Activated CD8-positive, alpha-beta memory T cell treated with anti-CD3 and anti-CD28 coated beads, Interleukin-2, amount 50 U/mL, for 24 hours (primary cell): Measurements from ENCODE around the gene RSPH3.
"Not testable (repeated sequence)": the region's sequence is repeated elsewhere in the genome, so short reads cannot be mapped to it uniquely, and the experiment has no call there.

Experiments
- DNase-seq: peaks from one replicate; pipeline ENCODE4 v3.0.0-alpha.2; 2020; ENCODE audit errors: extremely low read depth

Gene RSPH3

DNA sequence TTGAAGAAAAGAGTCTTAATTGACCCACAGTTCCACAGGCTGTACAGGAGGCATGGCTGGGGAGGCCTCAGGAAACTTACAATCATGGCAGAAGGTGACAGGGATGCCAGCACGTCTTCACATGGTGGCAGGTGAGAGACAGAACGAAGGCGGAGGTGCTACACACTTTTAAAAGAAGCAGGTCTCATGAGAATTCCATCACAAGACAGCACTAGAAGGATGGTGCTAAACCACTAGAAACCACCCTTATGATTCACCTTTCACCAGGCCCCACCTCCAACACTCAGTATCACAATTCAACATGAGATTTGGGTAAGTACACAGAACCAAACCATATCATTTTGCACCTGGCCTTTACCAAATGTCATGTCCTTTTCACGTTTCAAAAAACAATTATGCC is 23.9 kb upstream of the RSPH3 start:
- DNase-seq = no peak

DNA sequence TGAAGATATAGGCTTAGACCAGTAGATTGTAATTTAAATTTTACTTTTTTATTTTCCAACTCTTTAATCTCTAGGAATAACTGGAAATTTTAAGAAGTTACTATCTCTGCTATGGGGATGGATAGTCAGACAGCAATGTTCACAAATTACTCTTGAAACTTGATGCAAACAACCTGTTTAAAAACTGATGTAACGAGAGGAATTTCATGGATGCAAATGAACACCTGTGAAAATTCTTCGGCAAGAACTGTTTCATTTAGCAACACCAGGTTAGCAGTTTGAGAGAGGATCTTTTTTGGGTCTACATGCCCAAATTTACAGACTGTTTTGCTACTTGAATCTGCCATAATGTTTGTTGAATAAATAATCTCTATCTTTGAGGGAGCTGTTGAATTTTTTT is 20.0 kb upstream of the RSPH3 start:
- DNase-seq = no peak

DNA sequence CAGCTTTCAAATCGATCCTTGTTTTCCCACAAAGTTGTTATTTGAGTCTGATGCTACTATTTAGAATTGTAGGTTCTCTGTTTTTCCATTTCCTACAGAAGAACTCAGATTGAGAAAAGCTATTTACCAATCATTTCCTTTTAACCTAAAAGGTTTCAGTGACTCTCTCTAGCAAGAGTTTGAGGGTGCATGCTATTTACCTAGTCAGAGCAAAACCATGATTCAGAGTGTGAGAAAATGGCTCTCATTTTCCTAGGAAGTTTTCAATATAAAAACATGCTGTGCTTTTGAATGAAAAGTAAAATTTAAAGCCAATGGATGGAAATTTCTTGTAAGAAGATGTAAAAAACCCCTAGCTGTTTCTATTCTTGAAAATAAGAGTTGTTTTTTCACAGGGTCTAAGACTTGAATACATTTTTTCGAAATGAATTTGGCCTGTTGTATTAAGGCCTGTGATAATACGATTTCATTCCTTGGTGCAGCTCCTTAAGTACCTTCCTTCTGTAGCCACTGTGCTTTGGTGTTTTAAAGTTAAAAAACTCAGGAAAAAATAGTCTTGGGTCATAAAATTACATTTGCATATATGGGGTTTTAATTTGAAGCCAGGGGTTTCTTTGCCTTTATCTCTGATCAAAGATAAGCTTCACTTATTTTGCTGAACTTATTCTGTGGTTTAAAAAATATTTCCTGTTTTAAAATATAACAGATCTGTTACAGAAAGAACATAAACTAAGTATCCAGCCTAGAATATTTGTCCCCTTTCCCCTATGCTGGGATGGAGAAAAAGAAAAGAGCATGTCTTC is 18.0 kb upstream of the RSPH3 start:
- DNase-seq = no peak

DNA sequence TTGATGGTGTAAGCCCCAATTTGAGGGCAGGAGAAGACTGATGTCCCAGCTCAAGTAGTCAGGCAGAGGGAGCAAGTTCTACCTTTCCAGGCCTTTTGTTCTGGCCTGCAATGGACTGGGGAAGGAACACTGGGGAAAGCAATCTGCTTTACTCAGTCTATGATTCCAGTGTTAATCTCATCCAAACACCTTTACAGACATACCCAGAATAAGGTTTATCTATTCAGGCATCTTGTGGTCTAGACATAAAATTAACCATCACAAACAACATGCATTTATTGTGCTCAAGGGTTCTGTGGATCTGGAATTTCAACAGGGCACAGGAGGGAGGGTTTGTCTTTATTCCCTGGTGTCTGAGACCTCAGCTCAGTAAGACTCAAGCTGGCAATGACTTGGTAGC is 14.4 kb upstream of the RSPH3 start:
- no peak for DNase-seq

DNA sequence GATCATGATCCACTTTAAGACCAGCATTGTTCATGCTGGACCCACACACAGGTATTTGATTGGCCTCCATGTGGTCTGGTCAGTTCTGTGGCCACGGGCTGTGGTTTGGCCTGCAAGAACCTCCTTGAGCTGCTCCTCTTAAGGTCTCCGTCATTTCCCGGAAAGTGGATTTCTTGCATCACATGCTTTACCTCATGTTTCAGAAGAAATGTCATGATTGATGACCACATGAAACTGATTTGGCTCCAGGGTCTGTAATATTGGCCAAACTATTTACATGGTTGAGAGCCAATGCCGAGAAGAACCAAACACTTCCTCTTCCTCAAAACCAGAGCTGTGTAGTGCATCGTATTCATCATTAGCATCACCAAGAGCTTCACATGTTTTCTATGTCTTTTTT is 13.2 kb upstream of the RSPH3 start:
- no peak for DNase-seq

DNA sequence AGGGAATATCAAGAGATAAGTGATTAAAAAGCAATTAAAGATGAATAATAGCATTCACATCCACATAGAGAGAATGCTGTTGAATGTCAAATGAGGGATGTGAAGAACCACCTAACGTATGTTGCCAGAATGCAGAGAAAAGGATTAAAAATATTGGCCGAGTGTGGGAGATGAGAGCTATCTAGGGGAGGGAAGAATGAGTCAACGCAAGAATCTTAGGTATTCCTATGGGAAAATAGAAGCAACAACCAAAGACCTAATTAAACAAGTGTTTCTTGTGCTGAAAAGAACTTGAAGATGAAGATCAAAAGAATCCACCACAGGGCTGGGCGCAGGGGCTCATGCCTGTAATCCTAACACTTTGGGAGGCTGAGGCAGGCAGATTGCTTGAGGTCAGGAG is 12.2 kb upstream of the RSPH3 start:
- no peak for DNase-seq

DNA sequence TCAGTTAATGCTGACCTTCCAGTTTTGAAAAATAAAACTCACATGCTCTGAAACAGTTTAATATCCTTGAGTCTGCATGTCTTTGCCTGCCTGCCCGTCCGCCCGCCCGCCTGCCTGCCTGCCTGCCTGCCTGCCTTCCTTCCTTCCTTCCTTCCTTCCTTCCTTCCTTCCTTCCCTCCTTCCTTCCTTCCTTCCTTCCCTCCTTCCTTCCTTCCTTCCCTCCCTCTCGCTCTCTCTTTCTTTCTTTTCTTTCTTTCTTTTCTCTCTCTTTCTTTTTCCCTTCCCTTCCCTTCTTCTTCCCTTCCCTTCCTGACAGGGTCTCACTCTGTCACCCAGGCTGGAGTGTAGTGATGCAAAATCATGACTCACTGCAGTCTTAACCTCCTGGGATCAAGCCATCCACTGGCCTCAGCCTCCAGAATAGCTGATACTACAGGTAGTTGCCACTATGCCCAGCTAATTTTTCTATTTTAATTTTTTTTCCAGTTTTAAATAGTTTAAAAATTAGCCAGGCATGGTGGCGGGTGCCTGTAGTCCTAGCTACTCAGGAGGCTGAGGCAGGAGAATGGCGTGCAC is 10.1 kb upstream of the RSPH3 start:
- DNase-seq = not testable (repeated sequence)

DNA sequence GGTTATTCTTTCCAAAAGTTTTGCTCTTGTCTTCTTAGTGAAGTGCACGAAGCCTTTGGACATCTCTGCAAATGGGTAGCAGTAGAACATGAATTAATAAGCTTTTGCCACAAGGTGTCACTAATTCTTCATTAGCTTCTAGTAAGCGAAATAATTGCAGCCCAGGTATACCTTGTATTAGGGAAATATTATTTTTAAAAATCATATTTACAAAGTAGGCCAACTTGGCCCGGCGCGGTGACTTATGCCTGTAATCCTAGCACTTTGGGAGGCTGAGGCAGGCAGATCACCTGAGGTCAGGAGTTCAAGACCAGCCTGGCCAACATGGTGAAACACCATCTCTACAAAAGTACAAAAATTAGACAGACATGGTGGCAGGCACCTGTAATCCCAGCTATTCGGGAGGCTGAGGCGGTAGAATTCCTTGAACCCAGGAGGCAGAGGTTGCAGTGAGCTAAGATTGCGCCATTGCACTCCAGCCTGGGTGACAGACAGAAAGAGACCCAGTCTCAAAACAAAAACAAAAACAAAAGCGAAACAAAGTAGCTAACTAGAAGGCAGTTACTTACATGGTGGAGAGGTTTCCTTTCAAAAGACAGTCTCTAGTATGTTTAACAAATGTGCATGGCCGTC is 8.8 kb upstream of the RSPH3 start:
- DNase-seq = no peak

DNA sequence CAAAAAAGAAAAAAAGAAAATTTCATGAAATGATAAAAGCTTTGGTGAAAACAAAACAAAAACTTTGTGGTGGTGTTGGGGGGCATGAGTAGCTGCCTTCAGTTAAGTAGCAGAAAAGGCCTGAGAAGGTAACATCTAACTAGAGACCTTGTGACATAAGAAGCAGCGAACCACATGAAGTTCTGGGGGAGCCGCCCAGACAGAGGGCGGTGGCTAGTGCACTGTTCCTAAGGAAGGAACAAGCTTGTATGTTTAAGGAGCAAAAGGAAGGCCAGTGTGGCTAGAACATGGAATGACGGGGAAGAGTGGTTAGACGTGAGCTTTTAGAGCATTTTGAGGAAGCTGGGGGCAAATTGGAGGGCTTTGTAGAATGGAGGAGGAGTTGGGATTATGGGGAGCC is 7.5 kb upstream of the RSPH3 start:
- no peak for DNase-seq

DNA sequence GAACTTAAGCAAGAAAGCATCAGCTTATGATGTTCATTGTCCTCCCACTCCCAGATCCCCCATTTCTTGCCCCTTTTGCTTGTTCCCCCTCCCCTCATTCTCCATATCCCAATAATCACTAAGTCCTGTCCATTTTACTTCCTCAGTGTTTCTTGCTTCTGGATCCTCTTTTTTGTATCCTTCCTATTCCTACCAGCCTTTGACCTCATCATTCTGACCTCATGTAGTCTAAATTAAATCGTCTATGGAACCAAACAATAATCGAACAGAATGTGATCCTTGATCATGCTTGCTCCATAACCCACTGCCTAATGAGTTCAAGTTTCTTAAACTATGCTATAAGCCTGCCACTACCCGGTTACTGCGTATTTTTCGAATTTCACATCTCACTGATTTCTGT is 5.4 kb upstream of the RSPH3 start:
- DNase-seq = no peak

DNA sequence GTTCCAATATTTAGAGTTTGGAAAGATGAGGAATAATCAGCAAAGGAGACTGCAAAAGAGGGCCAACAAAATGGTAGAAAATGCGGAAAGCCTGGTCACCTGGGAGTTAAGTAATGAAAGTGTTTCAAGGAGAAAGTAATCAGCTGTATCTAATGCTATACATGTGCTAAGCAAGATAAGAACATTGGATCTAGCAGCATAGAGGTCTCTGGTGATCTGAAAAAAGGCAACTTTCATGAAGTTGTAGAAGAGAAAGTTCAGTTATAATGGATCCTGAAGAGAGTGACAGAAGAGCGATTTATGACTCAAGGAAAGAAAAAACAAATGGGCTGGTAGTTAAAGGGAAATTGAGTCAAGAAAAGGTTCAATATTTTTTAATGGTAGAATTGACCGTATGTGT is 4.6 kb upstream of the RSPH3 start:
- DNase-seq = no peak

DNA sequence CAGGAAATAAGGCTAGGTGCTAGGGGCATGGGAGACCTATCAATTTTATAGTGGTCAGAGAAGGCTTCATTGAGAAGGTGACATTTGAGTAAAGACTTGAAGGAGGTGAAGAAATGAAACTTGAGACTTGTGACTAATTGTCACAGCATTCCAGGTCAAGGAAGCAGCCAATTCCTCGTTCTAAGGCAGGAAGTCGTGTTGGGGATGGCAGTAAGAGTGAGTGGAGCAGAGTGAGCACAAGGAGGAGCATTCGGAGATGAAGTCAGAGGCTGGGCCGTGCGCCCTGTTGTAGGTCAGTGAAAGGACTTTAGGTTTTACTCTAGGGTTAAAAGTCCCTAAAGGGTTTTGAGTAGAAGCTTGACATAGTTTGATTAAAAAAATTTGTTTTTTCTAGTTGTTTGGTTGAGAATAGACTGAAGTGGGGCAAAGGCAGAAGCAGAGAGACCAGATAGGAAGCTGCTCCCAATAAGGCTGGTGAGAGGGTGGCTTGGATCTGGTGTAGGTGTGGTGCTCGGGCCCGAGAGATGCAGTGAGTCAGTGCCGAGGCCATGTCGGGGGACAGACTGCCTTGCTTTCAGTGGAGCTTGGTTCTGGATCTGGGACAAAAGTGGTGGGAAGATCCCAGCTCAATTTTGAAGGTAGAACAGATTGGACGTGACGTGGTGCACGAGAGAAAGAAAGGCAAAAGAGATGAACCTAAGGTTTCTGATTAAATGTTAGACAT is 2.6 kb upstream of the RSPH3 start:
- DNase-seq = no peak

DNA sequence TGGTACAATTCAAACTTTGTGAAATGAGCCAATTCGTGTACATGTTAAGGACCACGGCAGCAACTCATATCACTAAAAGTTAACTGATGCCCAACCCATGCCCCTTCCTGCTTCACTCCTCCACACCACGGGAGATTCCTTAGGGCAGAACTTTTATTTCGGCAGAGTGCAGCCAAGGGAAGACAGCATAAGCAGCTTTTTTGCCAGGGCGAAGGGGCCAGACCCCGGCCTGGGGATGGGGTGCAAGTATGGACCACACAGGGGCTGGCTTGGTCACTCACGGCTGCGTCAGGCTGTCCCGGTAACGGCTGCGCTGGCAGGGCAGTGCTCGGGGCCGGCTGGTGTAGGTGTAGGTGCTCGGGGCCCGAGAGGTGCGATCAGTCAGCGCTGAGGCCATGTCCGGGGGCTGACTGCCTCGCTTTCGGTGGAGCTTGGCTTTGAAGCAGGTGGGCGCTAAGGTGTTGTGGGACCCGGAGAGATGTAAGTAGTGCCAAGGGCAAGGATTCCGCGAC is 792 bp downstream of the RSPH3 start:
- no peak for DNase-seq

DNA sequence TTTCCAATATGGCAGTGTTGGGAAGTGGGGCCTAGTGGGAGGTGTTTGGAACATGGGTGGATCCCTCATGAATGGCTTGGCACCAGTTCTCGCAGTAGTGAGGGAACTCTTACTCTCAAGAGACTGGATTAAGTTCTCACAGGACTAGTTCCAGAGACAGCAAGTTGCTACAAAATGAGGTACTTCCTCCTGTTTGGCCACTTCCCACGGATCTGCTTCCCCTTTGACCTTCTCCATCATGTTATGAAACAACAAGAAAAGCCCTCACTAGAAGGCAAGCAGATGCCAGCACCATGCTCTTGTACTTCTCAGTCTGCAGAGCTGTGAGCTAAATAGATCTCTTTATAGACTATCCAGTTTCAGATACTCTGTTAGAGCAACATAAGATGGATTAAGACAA is 3.1 kb downstream of the RSPH3 start:
- no peak for DNase-seq

DNA sequence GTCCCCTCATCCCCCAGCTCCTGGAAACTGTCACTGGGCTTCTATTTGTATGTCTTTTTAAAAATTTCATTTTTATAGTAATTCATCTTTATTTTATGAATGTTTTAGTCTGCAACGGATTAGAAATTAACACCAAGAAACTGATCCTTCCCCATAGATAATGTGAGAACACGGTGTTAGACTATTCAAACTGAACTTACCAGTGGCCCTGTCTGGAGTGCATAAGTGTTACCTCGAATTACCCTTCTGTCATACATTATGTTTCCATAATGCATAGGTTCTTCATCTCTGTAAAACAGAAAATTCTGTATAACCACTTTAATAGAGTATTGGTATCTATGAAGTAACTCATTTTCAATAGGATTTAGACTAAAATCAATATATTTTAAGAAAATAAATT is 6.4 kb downstream of the RSPH3 start:
- no peak for DNase-seq

DNA sequence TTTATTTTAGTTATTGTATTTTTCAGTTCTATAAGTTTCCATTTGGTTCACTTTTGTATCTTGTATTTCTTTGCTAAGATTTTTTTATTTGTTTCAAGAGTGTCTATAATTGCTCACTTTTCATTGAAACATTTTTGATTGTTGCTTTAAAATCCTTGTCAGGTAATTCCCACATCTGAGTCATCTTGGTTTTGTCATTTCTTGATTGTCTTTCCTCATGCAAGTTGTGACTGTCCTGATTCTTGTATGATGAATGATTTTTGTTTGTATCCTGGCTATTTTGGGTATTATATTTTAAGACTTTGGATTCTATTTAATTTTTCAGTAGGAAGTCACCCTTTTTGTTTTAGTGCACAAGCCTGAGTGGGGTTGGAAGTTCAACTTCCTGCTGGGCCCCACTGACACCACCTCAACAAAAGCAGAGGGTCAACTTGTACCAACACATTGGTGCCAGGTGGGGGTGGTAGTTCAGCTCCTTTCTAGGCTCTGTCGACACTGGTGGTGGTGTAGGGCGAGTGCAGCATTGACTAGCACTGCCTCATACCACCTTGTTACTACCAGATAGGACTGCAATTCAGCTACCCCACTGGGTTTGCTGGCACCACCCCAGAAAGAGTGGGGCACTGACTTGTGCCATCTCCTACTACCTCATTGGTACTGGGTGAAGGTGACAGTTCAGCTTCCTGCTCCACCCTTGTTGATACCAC is 8.8 kb downstream of the RSPH3 start:
- DNase-seq = no peak

DNA sequence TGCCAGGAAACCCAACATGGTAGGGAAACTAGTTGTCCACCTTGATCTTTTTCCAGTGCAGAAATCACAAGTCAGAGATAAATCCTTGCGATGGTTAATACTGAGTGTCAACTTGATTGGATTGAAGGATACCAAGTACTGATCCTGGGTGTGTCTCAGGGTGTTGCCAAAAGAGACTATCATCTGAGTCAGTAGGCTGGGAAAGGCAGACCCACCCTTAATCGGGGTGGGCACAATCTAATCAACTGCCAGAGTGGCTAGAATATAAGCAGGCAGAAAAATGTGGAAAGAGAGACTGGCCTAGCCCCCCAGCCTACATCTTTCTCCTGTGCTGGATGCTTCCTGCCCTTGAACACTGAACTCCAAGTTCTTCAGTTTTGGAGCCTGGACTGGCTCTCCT is 10.3 kb downstream of the RSPH3 start:
- not testable (repeated sequence) for DNase-seq

DNA sequence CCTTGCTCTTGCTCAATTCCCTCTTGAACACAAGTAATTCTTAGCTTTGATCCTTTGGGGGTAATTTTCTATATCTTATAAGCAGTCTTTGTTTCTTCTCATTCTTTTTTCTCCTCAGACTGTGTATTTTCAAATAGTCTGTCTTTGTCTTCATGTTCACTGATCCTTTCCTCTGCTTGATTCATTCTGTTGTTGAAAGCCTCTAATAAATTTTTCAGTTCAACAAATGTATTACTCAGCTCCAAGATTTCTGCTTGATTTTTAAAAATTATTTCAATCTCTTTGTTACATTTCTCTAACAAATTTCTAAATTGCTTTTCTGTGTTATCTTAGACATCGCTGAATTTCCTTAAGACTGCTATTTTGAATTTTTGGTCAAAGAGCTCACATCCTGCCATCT is 11.5 kb downstream of the RSPH3 start:
- DNase-seq = no peak

DNA sequence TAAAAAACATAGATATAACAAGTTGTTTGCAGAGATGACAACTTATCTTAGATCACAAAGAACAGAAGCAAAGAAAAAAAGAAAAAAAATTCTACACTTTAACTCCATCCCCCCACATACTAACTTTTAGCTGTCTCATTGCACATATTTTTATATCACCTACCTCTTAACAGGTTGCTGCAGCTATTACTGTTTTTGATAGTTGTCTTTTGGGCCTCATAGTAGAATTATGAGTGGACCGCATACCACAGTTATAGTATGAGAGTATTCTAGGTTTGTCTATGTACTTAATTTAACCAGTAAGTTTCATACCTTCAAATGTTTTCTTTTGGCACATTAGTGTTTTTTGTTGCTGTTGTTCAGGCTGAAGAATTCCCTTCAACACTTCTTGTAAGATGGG is 12.3 kb downstream of the RSPH3 start:
- DNase-seq = no peak

DNA sequence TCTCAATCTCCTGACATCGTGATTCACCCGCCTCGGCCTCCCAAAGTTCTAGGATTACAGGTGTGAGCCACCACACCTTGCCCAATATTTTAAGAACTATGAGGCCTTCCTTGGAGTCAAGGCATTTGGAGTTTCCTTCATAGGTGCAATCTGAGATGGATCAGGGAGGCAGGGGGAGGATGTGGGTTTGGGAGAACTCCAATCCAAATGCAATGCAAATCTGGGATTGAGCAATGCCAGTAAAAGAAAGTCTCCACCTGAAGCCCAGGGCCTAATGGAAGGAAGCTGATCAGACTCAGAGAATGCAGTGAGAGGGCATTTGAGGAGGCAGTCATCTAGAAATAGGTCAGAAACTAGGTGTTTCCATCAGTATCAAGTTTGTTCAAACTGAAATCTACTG is 21.2 kb downstream of the RSPH3 start:
- no peak for DNase-seq

DNA sequence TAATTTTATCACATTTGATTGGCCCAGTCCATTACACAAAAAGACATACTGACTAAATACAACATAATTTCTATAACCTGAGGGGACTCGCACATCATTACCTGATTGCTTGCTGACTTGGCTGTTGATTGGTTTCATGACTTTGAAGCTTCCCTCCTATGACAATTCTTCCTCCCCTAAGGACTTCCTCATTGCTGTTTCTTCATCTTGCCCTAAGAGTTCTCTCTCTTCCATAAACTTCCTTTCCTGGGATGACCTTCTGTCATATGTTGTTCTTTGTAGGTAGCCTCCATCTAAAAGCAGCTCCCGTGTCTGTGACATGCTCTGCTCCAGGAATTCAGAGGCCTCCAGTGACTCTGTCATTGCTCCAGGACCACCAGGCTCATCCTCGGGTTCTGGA is 22.6 kb downstream of the RSPH3 start:
- DNase-seq = no peak
